Measurements from ENCODE around the gene ITGAD. TPM values are rescaled to one million over a fixed set of nuclear protein-coding genes. Genes with fewer than 3 reads are reported as not detected.

The ITGAD gene
- total and polyA plus RNA-seq, 2 of the 13 experiments (the other 11 are each of a cell fraction or from before 2014, with no cell fraction given), result not detected

DNA sequence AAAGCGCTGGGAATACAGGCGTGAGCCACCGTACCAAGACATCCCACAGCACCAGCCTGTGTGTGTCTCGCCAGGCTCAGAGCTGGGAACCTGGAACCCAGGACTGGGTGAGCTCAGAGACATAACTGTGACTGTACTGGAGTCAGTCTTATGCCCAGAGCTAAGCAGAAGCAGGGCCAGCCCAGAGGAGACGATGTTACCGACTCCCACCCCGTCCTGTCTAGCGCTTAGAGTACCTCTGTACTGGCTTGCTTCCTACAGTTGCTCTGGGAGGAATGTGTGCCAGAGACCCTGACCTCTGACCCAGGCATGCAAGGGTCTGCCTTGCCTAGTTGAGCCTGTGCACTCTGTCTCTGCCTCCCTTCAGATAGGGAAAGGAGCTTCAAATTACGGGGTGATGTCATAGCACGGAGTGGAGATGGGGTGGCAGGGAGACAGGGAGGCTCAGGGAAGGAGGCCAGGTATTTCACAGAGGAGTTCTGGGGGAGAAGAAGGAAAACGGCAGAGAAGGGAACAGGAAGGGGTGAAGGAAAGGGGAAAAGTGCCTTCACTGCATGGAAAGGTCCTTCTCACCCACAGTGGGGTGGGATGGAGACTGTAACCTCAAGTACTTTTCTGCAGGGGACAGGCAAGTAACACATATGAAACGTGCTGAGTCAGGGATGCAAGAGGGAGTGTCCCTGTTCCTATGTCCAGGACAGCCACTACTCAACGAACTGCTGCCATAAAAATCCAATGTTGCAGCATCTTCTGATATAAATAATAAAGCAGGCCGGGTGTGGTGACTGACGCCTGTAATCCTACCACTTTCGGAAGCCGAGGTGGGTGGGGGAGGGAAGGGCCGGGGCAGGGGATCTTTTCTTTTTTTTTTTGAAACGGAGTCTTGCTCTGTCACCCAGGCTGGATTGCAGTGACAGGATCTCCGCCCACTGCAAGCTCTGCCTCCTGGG, 60.4 kb downstream of the ITGAD start (continued):
- TF ChIP-seq, protein P1, sequence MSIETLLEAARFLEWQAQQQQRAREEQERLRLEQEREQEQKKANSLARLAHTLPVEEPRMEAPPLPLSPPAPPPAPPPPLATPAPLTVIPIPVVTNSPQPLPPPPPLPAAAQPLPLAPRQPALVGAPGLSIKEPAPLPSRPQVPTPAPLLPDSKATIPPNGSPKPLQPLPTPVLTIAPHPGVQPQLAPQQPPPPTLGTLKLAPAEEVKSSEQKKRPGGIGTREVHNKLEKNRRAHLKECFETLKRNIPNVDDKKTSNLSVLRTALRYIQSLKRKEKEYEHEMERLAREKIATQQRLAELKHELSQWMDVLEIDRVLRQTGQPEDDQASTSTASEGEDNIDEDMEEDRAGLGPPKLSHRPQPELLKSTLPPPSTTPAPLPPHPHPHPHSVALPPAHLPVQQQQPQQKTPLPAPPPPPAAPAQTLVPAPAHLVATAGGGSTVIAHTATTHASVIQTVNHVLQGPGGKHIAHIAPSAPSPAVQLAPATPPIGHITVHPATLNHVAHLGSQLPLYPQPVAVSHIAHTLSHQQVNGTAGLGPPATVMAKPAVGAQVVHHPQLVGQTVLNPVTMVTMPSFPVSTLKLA (IDR thresholded peaks at IDR 0.05), result no peak
- no peak for TF ChIP-seq BATF2 (CRISPR knock-in tag; IDR thresholded peaks at IDR 0.05)
- TF ChIP-seq BORCS8-MEF2B (CRISPR knock-in tag; IDR thresholded peaks at IDR 0.05), result 0 out of 2 replicates have a peak, but pooled peaks have one; percentile 26
- TF ChIP-seq EED (CRISPR knock-in tag; IDR thresholded peaks at IDR 0.05), result no peak
- no peak for TF ChIP-seq LRRFIP1 (CRISPR knock-in tag; conservative IDR thresholded peaks at IDR 0.05)
- TF ChIP-seq HDAC6 (IDR thresholded peaks at IDR 0.05; ENCODE audit: low read depth, low read length), result no peak
- peak; percentile 14; the same call in 1 of the 2 replicates for TF ChIP-seq ZNF609 (CRISPR knock-in tag; IDR thresholded peaks at IDR 0.05; ENCODE audit: borderline replicate concordance)
- TF ChIP-seq, protein P2, sequence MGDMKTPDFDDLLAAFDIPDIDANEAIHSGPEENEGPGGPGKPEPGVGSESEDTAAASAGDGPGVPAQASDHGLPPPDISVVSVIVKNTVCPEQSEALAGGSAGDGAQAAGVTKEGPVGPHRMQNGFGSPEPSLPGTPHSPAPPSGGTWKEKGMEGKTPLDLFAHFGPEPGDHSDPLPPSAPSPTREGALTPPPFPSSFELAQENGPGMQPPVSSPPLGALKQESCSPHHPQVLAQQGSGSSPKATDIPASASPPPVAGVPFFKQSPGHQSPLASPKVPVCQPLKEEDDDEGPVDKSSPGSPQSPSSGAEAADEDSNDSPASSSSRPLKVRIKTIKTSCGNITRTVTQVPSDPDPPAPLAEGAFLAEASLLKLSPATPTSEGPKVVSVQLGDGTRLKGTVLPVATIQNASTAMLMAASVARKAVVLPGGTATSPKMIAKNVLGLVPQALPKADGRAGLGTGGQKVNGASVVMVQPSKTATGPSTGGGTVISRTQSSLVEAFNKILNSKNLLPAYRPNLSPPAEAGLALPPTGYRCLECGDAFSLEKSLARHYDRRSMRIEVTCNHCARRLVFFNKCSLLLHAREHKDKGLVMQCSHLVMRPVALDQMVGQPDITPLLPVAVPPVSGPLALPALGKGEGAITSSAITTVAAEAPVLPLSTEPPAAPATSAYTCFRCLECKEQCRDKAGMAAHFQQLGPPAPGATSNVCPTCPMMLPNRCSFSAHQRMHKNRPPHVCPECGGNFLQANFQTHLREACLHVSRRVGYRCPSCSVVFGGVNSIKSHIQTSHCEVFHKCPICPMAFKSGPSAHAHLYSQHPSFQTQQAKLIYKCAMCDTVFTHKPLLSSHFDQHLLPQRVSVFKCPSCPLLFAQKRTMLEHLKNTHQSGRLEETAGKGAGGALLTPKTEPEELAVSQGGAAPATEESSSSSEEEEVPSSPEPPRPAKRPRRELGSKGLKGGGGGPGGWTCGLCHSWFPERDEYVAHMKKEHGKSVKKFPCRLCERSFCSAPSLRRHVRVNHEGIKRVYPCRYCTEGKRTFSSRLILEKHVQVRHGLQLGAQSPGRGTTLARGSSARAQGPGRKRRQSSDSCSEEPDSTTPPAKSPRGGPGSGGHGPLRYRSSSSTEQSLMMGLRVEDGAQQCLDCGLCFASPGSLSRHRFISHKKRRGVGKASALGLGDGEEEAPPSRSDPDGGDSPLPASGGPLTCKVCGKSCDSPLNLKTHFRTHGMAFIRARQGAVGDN (CRISPR knock-in tag; IDR thresholded peaks at IDR 0.05), result peak; percentile 61
- TF ChIP-seq HCFC1 (IDR thresholded peaks at IDR 0.05; ENCODE audit: low read depth, low read length), result no peak
- TF ChIP-seq YEATS4 (CRISPR knock-in tag; IDR thresholded peaks at IDR 0.05; ENCODE audit: borderline replicate concordance), result peak; percentile 8; the same call in 1 of the 2 replicates
- TF ChIP-seq ZNF501 (CRISPR knock-in tag; IDR thresholded peaks at IDR 0.05), result 0 out of 2 replicates have a peak, but pooled peaks have one; percentile 44

Measured in HepG2 (cell line).